Gastrocnemius medialis (tissue), 4 donors: ENCODE measurements around the gene CC2D2B. TPM values are rescaled to one million over a fixed set of nuclear protein-coding genes. Genes with fewer than 3 reads are reported as not detected.

Experiments
- ATAC-seq, 2 donors: fragments of 150-250 bp; one replicate each; pipeline ENCODE4 v1.9.1; 2016
- DNase-seq, 2 donors: peaks; one replicate each; pipeline ENCODE4 v3.0.0-alpha.2; 2019
- H3K27ac ChIP-seq, 4 donors: fragments of 200-600 bp; sonication (generic); 1 replicate in 1 of 4; 2 replicates in 3 of 4; pipeline ENCODE4 v1.5.1; 2016 to 2018; ENCODE audit warnings: mild to moderate bottlenecking in 2 of 4, moderate library complexity in 1 of 4
- H3K27me3 ChIP-seq, 3 donors: fragments of 200-600 bp; sonication (generic) in 2 of 3; 1 replicate in 1 of 3; 2 replicates in 2 of 3; pipeline versions ENCODE4 v1.5.1 to v1.6.0; 2016 to 2019; ENCODE audit warnings: mild to moderate bottlenecking in 1 of 3, moderate library complexity in 1 of 3
- H3K36me3 ChIP-seq, 2 donors: fragments of 200-600 bp; sonication (generic) in 1 of 2; one replicate each; pipeline ENCODE4 v1.5.1; 2017 to 2018
- H3K4me1 ChIP-seq, 2 donors: fragments of 200-600 bp; sonication (generic) in 1 of 2; one replicate each; pipeline ENCODE4 v1.5.1; 2016 to 2017; ENCODE audit warnings: mild to moderate bottlenecking in 2 of 2
- H3K4me3 ChIP-seq, 4 donors: fragments of 200-600 bp; sonication (generic) in 3 of 4; 1 replicate in 1 of 4; 2 replicates in 3 of 4; pipeline ENCODE4 v1.5.1; 2016 to 2019; ENCODE audit warnings: mild to moderate bottlenecking in 2 of 4
- H3K9me3 ChIP-seq, 3 donors: fragments of 200-600 bp; sonication (generic) in 2 of 3; 1 replicate in 1 of 3; 2 replicates in 2 of 3; pipeline ENCODE4 v1.5.1; 2016 to 2019
- POLR2A ChIP-seq, 2 donors: fragments of 450-650 bp; IDR thresholded peaks; one replicate each; pipeline ENCODE4 v1.6.1; 2017; ENCODE audit warnings: antibody characterized with exemption in 2 of 2, mild to moderate bottlenecking in 2 of 2, moderate library complexity in 2 of 2
- in situ Hi-C, 4 donors: fragments of 200-750 bp; cut with MboI; loops; one replicate each; pipeline versions ENCODE4 v1.15.0 to v1.8.0; 2017; ENCODE audit warnings: low sequenced_read_pairs in 4 of 4
- intact Hi-C: fragments of 100-400 bp; cut with DNase I; formaldehyde crosslinking; loops from one replicate; pipeline ENCODE4 v1.15.1; 2023; ENCODE audit warnings: low total_unique reads
- total RNA-seq, 4 donors: library from RNA; depleted of rRNA; stranded (reverse); fragments of >200 nt; gene quantifications; one replicate each; pipeline versions ENCODE4 v1.1.0 to v1.2.3, GENCODE V29; 2016
- TF ChIP-seq, protein P1 (sequence below), 5 experiments: fragments of 450-650 bp in 3 of 5; fragments of 200-600 bp in 2 of 5; sonication (generic) in 2 of 5; IDR thresholded peaks in 4 of 5; conservative IDR thresholded peaks in 1 of 5; 1 replicate in 4 of 5; 2 replicates in 1 of 5; pipeline ENCODE4 v1.5.1; 2016 to 2019; ENCODE audit warnings: antibody characterized with exemption in 5 of 5, mild to moderate bottlenecking in 3 of 5, moderate library complexity in 3 of 5

CC2D2B gene
- total RNA-seq, 4 donors from 2014 or later: 0.13 to 0.36 (median 0.31) TPM; not detected in 1

DNA sequence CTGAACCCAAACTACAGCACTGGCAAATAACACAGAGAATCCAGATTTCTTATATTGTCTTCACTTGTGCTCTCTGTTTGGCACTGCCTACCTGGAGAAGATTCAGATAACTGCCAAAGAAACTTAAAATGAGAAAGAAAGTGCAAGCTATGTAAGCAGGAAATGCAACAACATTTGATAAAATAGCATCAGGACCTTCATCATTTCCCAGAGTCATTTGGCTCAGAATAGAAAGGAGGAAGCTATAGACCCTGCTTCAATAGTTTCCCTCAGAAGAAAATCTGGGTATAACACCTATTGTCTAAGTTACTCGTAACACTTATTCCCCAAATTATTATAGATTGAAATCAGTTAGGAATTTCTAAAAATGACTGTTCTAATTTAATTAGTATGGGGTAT lies 56.2 kb downstream of the CC2D2B start:
- no peak overlapping the region for H3K4me3 ChIP-seq
- TF ChIP-seq, protein P1, sequence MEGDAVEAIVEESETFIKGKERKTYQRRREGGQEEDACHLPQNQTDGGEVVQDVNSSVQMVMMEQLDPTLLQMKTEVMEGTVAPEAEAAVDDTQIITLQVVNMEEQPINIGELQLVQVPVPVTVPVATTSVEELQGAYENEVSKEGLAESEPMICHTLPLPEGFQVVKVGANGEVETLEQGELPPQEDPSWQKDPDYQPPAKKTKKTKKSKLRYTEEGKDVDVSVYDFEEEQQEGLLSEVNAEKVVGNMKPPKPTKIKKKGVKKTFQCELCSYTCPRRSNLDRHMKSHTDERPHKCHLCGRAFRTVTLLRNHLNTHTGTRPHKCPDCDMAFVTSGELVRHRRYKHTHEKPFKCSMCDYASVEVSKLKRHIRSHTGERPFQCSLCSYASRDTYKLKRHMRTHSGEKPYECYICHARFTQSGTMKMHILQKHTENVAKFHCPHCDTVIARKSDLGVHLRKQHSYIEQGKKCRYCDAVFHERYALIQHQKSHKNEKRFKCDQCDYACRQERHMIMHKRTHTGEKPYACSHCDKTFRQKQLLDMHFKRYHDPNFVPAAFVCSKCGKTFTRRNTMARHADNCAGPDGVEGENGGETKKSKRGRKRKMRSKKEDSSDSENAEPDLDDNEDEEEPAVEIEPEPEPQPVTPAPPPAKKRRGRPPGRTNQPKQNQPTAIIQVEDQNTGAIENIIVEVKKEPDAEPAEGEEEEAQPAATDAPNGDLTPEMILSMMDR (IDR thresholded peaks at IDR 0.05 in 4 of 5, conservative IDR thresholded peaks at IDR 0.05 in 1 of 5): no peak
- TF ChIP-seq POLR2A (IDR thresholded peaks at IDR 0.05): no peak
- no peak for ATAC-seq
- peaks cover 0 to 3% (median 0%) of the 10 kb centered on the region in 3 donors for H3K9me3 ChIP-seq
- DNase-seq: no peak
- no peak overlapping the region for H3K27ac ChIP-seq
- intact Hi-C loops (no loop called here), in situ Hi-C loops (no loop called here)
- H3K27me3 ChIP-seq: no peaks in the 10 kb centered on the region
- no peaks in the 10 kb centered on the region for H3K4me1 ChIP-seq
- H3K36me3 ChIP-seq: no peaks in the 10 kb centered on the region

GRCh38 chr10:95964756-95965155 lies 57.0 kb downstream of the CC2D2B start:
- TF ChIP-seq, protein P1 (IDR thresholded peaks at IDR 0.05 in 4 of 5, conservative IDR thresholded peaks at IDR 0.05 in 1 of 5): no peak
- no peak for TF ChIP-seq POLR2A (IDR thresholded peaks at IDR 0.05)
- H3K4me3 ChIP-seq: no peak overlapping the region
- in situ Hi-C loops (no loop called here), intact Hi-C loops (no loop called here)
- no peaks in the 10 kb centered on the region for H3K9me3 ChIP-seq
- H3K36me3 ChIP-seq: no peaks in the 10 kb centered on the region
- H3K27me3 ChIP-seq: no peaks in the 10 kb centered on the region
- H3K4me1 ChIP-seq: no peaks in the 10 kb centered on the region
- DNase-seq (no peak), ATAC-seq (no peak)
- no peak overlapping the region for H3K27ac ChIP-seq

- DNase-seq (no peak), ATAC-seq (no peak)
- in situ Hi-C loops (no loop called here), intact Hi-C loops (no loop called here)
- Histone ChIP-seq H3K4me3 (no peak overlapping the region), H3K36me3 (no peaks in the 10 kb centered on the region), H3K4me1 (no peaks in the 10 kb centered on the region), H3K27me3 (no peaks in the 10 kb centered on the region), H3K9me3 (no peaks in the 10 kb centered on the region), H3K27ac (no peak overlapping the region)
- TF ChIP-seq POLR2A (IDR thresholded peaks at IDR 0.05): no peak
- TF ChIP-seq, protein P1 (IDR thresholded peaks at IDR 0.05 in 4 of 5, conservative IDR thresholded peaks at IDR 0.05 in 1 of 5): no peak
These were observed 68.8 kb downstream of the CC2D2B start for GRCh38 chr10:95976362-95977229.

GRCh38 chr10:95982200-95982599 lies 74.4 kb downstream of the CC2D2B start:
- intact Hi-C loops (no loop called here), in situ Hi-C loops (no loop called here)
- no peak for DNase-seq
- Histone ChIP-seq H3K4me3 (no peak overlapping the region), H3K36me3 (no peaks in the 10 kb centered on the region), H3K27me3 (no peaks in the 10 kb centered on the region), H3K4me1 (no peaks in the 10 kb centered on the region), H3K27ac (no peak overlapping the region), H3K9me3 (no peaks in the 10 kb centered on the region)
- ATAC-seq: no peak
- TF ChIP-seq POLR2A (IDR thresholded peaks at IDR 0.05): no peak
- TF ChIP-seq, protein P1 (IDR thresholded peaks at IDR 0.05 in 4 of 5, conservative IDR thresholded peaks at IDR 0.05 in 1 of 5): no peak
